HFF-Myc (cell line): Measurements from ENCODE around the gene PDK2.

Source experiments
- DNase-seq: peaks from one replicate; pipeline ENCODE4 v3.0.0-alpha.2; 2011; ENCODE audit warnings: low read depth; ENCODE audit errors: extremely low read depth
- H3K4me3 ChIP-seq: replicated peaks from 2 replicates; pipeline ENCODE4 v1.5.1; 2011; ENCODE audit warnings: low read depth, mild to moderate bottlenecking, control low read depth, low read length
- TF ChIP-seq, protein P1 (sequence below): IDR thresholded peaks from 2 replicates; pipeline ENCODE4 v1.5.1; 2012; ENCODE audit warnings: mild to moderate bottlenecking, low read depth, low read length, control low read depth; ENCODE audit errors: missing control alignments

The PDK2 gene

DNA sequence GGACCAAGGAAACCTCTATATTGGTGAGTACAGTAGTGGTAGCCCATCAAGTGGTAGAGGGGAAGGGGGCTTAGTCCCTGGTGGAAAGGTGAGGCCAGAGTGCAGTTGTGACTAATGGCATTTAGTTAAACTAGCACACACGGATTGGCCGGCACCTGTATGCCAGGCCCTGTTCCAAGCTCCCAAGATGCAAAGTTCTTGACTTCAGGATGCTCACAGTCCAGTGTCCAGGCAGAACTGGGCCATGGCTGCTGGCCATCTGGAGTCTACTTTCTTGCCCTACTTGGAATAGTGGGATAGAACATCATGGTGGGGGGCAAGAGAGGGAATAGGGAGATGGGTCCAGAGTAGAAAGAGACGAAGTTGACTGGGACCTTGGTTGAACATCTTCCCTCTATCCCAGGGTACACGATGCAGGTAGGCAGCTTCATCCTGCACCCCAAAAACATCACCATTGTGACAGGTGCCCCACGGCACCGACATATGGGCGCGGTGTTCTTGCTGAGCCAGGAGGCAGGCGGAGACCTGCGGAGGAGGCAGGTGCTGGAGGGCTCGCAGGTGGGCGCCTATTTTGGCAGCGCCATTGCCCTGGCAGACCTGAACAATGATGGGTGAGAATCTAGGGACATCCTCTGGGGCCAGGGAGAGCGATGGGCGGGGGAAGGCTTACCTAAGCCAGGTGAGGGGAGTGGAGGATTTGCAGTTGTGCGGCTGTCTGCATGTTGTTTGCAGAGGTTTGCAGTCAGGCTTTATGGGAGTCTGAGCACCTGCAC, 24.1 kb upstream of the PDK2 start:
- no peak for DNase-seq
- H3K4me3 ChIP-seq = no peak overlapping the region
- TF ChIP-seq, protein P1, sequence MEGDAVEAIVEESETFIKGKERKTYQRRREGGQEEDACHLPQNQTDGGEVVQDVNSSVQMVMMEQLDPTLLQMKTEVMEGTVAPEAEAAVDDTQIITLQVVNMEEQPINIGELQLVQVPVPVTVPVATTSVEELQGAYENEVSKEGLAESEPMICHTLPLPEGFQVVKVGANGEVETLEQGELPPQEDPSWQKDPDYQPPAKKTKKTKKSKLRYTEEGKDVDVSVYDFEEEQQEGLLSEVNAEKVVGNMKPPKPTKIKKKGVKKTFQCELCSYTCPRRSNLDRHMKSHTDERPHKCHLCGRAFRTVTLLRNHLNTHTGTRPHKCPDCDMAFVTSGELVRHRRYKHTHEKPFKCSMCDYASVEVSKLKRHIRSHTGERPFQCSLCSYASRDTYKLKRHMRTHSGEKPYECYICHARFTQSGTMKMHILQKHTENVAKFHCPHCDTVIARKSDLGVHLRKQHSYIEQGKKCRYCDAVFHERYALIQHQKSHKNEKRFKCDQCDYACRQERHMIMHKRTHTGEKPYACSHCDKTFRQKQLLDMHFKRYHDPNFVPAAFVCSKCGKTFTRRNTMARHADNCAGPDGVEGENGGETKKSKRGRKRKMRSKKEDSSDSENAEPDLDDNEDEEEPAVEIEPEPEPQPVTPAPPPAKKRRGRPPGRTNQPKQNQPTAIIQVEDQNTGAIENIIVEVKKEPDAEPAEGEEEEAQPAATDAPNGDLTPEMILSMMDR = no peak

DNA sequence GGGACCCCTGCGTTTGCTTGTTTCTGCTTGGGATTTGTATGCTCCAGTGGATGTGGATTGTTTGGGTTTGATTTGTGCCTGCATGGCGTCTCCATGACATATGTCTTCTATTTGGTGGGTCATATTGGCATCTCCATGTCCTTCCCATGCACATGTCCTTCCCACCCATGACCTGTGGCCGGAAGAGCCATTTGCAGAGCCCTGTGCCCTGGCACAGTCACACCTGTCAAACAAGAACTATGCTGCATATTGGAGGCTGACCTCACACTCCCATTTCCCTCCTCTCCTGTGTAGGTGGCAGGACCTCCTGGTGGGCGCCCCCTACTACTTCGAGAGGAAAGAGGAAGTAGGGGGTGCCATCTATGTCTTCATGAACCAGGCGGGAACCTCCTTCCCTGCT, 23.5 kb upstream of the PDK2 start:
- DNase-seq = no peak
- no peak overlapping the region for H3K4me3 ChIP-seq
- TF ChIP-seq, protein P1 = no peak

DNA sequence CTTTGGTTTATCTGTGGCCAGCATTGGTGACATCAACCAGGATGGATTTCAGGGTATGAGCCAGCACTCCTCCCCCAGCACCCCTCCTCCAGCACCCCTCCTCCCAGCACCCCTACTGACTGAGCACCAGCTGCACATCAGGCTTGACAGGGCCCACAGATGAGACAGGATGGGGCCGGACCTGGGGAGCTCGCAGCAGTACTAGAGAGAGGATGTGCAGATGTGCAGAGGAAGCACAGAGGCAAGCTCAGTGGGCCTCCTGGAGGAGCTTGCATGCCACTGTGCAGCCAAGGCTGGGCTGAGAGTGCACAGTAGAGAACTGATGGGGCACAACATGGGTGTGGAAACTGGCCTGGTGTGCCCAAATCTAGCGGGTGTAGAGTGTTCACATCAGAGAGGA, 23.0 kb upstream of the PDK2 start:
- TF ChIP-seq, protein P1 = no peak
- H3K4me3 ChIP-seq = no peak overlapping the region
- DNase-seq = no peak

DNA sequence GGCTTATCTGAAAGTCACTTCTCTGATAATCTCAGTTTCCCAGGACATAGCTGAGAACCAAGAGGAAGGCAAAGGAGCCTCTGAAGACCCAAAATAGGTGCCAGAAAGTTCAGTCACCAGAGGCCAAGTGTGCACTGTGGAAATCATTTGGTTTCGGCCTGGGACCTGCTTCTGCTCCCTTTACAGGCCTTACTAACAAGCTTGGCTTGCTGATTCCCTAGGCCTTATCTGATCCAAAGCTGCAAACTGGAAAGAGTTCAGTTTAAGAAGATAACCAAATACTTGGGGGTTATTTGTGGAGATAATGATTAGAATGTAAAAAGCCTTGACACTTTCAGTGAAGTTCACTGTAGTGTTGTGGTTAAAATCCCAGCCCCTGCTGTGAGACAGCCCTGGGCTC, 22.2 kb upstream of the PDK2 start:
- DNase-seq = no peak
- no peak overlapping the region for H3K4me3 ChIP-seq
- TF ChIP-seq, protein P1 = no peak

DNA sequence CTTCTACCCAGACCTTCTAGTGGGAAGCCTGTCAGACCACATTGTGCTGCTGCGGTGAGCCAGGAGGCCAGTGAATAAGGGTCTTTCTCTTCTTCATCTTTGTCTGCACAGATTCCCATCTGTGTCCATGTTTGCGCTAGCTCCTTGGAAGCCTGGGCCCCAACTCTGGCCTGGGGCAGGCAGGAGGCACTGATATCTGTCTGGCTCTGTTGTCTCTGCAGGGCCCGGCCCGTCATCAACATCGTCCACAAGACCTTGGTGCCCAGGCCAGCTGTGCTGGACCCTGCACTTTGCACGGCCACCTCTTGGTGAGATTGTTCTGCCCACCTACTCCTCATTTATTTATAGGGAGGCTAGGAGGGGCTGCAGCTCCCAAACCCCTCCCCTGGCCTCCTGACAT, 20.9 kb upstream of the PDK2 start:
- DNase-seq = no peak
- TF ChIP-seq, protein P1 = no peak
- no peak overlapping the region for H3K4me3 ChIP-seq

DNA sequence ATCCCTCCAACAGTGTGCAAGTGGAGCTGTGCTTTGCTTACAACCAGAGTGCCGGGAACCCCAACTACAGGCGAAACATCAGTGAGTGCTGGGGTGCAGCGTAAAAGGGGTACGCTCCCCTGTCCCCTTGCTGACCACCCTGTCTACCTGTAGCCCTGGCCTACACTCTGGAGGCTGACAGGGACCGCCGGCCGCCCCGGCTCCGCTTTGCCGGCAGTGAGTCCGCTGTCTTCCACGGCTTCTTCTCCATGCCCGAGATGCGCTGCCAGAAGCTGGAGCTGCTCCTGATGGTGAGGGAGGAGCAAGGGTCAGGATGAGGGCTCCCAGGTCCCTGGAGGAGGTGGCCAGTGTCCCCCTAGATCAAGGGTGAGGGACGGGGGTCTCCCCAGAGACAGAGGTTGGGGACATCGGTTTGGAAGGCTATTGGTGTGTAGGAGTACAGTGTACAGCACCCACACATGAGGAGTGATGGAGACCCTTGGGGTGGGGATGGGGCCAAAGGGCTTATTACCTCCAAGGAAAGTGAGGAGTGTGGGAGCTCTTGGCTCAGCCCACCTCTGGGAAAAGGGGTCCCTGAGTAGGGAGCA, 19.6 kb upstream of the PDK2 start:
- TF ChIP-seq, protein P1 = no peak
- no peak for DNase-seq
- no peak overlapping the region for H3K4me3 ChIP-seq

DNA sequence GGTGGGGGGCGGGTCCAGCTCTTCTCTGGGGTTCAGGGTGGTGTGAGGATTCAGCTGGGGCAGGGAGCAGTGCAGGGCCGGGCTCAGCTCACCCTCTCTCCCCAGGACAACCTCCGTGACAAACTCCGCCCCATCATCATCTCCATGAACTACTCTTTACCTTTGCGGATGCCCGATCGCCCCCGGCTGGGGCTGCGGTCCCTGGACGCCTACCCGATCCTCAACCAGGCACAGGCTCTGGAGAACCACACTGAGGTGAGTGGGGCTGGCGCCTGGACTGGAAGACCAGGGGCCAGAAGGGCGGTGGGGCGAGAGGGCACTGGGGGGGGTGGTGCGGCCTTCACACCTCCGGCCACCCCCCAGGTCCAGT, 18.9 kb upstream of the PDK2 start:
- TF ChIP-seq, protein P1 = no peak

More for the DNA sequence above, 18.9 kb upstream of the PDK2 start:
- H3K4me3 ChIP-seq = no peak overlapping the region
- DNase-seq = no peak
